Lower lobe of right lung (tissue), 2 donors: ENCODE results near the gene KRT15. TPM values are rescaled to one million over a fixed set of nuclear protein-coding genes. Genes with fewer than 3 reads are reported as not detected.
A peak's percentile ranks its signal among the peaks of the same experiment; 100 is the strongest.

Experiments used
- ATAC-seq, 2 donors: fragments of 200-7000 bp; cut with Tn5 transposase; one replicate each; pipeline ENCODE4 v1.9.1; 2020 to 2022; ENCODE audit warnings: mild to moderate bottlenecking in 2 of 2, moderate library complexity in 2 of 2
- DNase-seq: peaks from one replicate; pipeline ENCODE4 v3.0.0-alpha.2; 2020
- H3K27ac ChIP-seq: fragments of 200-600 bp; one replicate; pipeline ENCODE4 v1.8.0; 2022
- H3K27me3 ChIP-seq: fragments of 200-600 bp; one replicate; pipeline ENCODE4 v1.8.0; 2022; ENCODE audit warnings: low read depth
- H3K36me3 ChIP-seq: fragments of 200-600 bp; one replicate; pipeline ENCODE4 v1.8.0; 2022; ENCODE audit warnings: mild to moderate bottlenecking
- H3K4me1 ChIP-seq: fragments of 200-600 bp; one replicate; pipeline ENCODE4 v1.8.0; 2022
- H3K4me3 ChIP-seq: fragments of 200-600 bp; one replicate; pipeline ENCODE4 v1.8.0; 2022; ENCODE audit warnings: mild to moderate bottlenecking
- H3K9me3 ChIP-seq: fragments of 200-600 bp; one replicate; pipeline ENCODE4 v1.8.0; 2022
- CTCF ChIP-seq: fragments of 200-600 bp; IDR thresholded peaks from one replicate; pipeline ENCODE4 v1.8.0; 2022; ENCODE audit warnings: antibody characterized with exemption, mild to moderate bottlenecking
- intact Hi-C: fragments of 100-400 bp; cut with DNase I; formaldehyde crosslinking; loops from one replicate; pipeline ENCODE4 v1.11.0; 2022
- total RNA-seq: library from RNA; stranded (reverse); fragmentation: NEBNext Ultra II Directional; extraction: Animal tissue kit (Norgen Biotek cat#: 25700); gene quantifications from one replicate; pipeline ENCODE4 v1.2.1, GENCODE V29; 2021
- donor health status: DM: no; HTN: yes; CAD: no; lungs with severe emphysema.

KRT15 gene
- total RNA-seq, 1 donor from 2014 or later: 9.0 TPM

- Histone ChIP-seq H3K4me3 (no peak overlapping the region), H3K4me1 (no peaks in the 10 kb centered on the region), H3K27me3 (no peaks in the 10 kb centered on the region), H3K36me3 (no peaks in the 10 kb centered on the region), H3K9me3 (no peaks in the 10 kb centered on the region), H3K27ac (no peak overlapping the region)
- TF ChIP-seq CTCF: no peak
- ATAC-seq: no peak
- intact Hi-C loops: no loop called here
- no peak for DNase-seq
Observed at GRCh38 chr17:41475421-41475820, 43.3 kb downstream of the KRT15 start.

- ATAC-seq: no peak
- intact Hi-C loops: no loop called here
- no peak for TF ChIP-seq CTCF
- no peak overlapping the region for H3K4me3 ChIP-seq
- DNase-seq: no peak
- no peaks in the 10 kb centered on the region for H3K36me3 ChIP-seq
- H3K9me3 ChIP-seq: no peaks in the 10 kb centered on the region
- H3K27ac ChIP-seq: no peak overlapping the region
- H3K4me1 ChIP-seq: no peaks in the 10 kb centered on the region
- H3K27me3 ChIP-seq: no peaks in the 10 kb centered on the region
Observed at GRCh38 chr17:41474863-41475262, 43.8 kb downstream of the KRT15 start.

- no peak for ATAC-seq
Observed at GRCh38 chr17:41468346-41468745, 50.3 kb downstream of the KRT15 start.

GRCh38 chr17:41467561-41467960 is 51.1 kb downstream of the KRT15 start:
- H3K36me3 ChIP-seq: no peaks in the 10 kb centered on the region
- no peak overlapping the region for H3K4me3 ChIP-seq
- DNase-seq (no peak), ATAC-seq (no peak)
- H3K4me1 ChIP-seq: peaks cover 12% of the 10 kb centered on the region
- no peak overlapping the region for H3K27ac ChIP-seq
- TF ChIP-seq CTCF: no peak
- H3K9me3 ChIP-seq: peaks cover 4% of the 10 kb centered on the region
- intact Hi-C loops: no loop called here
- no peaks in the 10 kb centered on the region for H3K27me3 ChIP-seq

More at GRCh38 chr17:41468346-41468745, 50.3 kb downstream of the KRT15 start:
- no peaks in the 10 kb centered on the region for H3K27me3 ChIP-seq
- H3K4me1 ChIP-seq: peaks cover 12% of the 10 kb centered on the region
- intact Hi-C loops: no loop called here
- no peak for TF ChIP-seq CTCF
- H3K36me3 ChIP-seq: no peaks in the 10 kb centered on the region
- no peak for DNase-seq
- H3K27ac ChIP-seq: no peak overlapping the region
- H3K9me3 ChIP-seq: peaks cover 4% of the 10 kb centered on the region
- H3K4me3 ChIP-seq: no peak overlapping the region

- Histone ChIP-seq H3K27ac (no peak within 1 kb of the TSS), H3K27me3 (no peaks in the 10 kb centered on the region), H3K4me1 (peaks cover 12% of the 10 kb centered on the region), H3K36me3 (no peaks in the 10 kb centered on the region), H3K4me3 (no peak within 1 kb of the TSS), H3K9me3 (peaks cover 4% of the 10 kb centered on the region)
- DNase-seq: no peak
- no peak for TF ChIP-seq CTCF
- ATAC-seq: no peak
- intact Hi-C loops: no loop called here
Observed at GRCh38 chr17:41466988-41467387, 51.7 kb downstream of the KRT15 start, which contains the start of gene KRT32. Gene KRT32, minus strand, starts transcription at chr17:41467386. Its CDS starts 61 bp downstream, at chr17:41467325.

GRCh38 chr17:41464682-41465081 is 54.0 kb downstream of the KRT15 start:
- intact Hi-C loops: no loop called here
- no peaks in the 10 kb centered on the region for H3K36me3 ChIP-seq
- peak; percentile 92 to 96 for ATAC-seq
- TF ChIP-seq CTCF: no peak
- no peak overlapping the region for H3K27ac ChIP-seq
- peaks cover 4% of the 10 kb centered on the region for H3K9me3 ChIP-seq
- no peak overlapping the region for H3K4me3 ChIP-seq
- DNase-seq: peak; percentile 67
- peaks cover 12% of the 10 kb centered on the region for H3K4me1 ChIP-seq
- H3K27me3 ChIP-seq: no peaks in the 10 kb centered on the region
